Kidney (tissue), 14 donors: ENCODE data around the gene HBP1. TPM values are rescaled to one million over a fixed set of nuclear protein-coding genes. Genes with fewer than 3 reads are reported as not detected.

Experiments
- DNase-seq, 5 donors: peaks; one replicate each; pipeline ENCODE4 v3.0.0-alpha.2; 2013 to 2020
- FAIRE-seq: peaks from 2 replicates; lab custom pipeline; 2012; peaks lifted over from hg19 to GRCh38; lab: Jason Lieb, UNC
- H3K27ac ChIP-seq, 2 donors: one replicate each; pipeline ENCODE4 v1.7.0; 2013; ENCODE audit warnings: low read depth in 2 of 2, low read length in 2 of 2, inconsistent platforms in 1 of 2
- H3K27me3 ChIP-seq: one replicate; pipeline ENCODE4 v1.7.1; 2013; ENCODE audit warnings: low read length, inconsistent platforms; ENCODE audit not compliant: control insufficient read depth, insufficient read depth
- H3K36me3 ChIP-seq, 3 donors: one replicate each; pipeline versions ENCODE4 v1.7.0 to v1.7.1; 2013; ENCODE audit warnings: low read length in 3 of 3, control low read depth in 1 of 3, inconsistent platforms in 1 of 3; ENCODE audit not compliant: insufficient read depth in 3 of 3, control insufficient read depth in 2 of 3
- H3K4me1 ChIP-seq, 3 donors: one replicate each; pipeline versions ENCODE4 v1.7.0 to v1.7.1; 2013; ENCODE audit warnings: low read length in 3 of 3, inconsistent platforms in 1 of 3, low read depth in 1 of 3; ENCODE audit not compliant: control insufficient read depth in 2 of 3, insufficient read depth in 2 of 3
- H3K4me3 ChIP-seq, 3 donors: one replicate each; pipeline versions ENCODE4 v1.7.0 to v1.8.1; 2013; ENCODE audit warnings: low read length in 3 of 3, control low read depth in 1 of 3, inconsistent platforms in 1 of 3
- H3K9ac ChIP-seq, 3 donors: one replicate each; pipeline versions ENCODE4 v1.7.0 to v1.7.1; 2013; ENCODE audit warnings: low read length in 3 of 3, control low read depth in 1 of 3, inconsistent platforms in 1 of 3
- H3K9me3 ChIP-seq, 3 donors: one replicate each; pipeline versions ENCODE4 v1.7.0 to v1.7.1; 2013; ENCODE audit warnings: low read length in 3 of 3, control low read depth in 1 of 3, inconsistent platforms in 1 of 3; ENCODE audit not compliant: control insufficient read depth in 2 of 3, insufficient read depth in 1 of 3
- CTCF ChIP-seq: IDR thresholded peaks from 3 replicates; pipeline ENCODE4 v1.5.1; 2012; ENCODE audit warnings: mild to moderate bottlenecking, moderate library complexity, borderline replicate concordance; ENCODE audit not compliant: insufficient read depth; ENCODE audit errors: extremely low read depth
- intact Hi-C: fragments of 100-400 bp; cut with DNase I; formaldehyde crosslinking; loops from one replicate; pipeline ENCODE4 v1.11.1; 2022
- polyA plus RNA-seq: library from polyadenylated mRNA; stranded (reverse); fragments of 350-450 nt; fragmentation: Illumina TruSeq; extraction: RNeasy Lipid Tissue Mini Kit (QIAGEN cat#74804); gene quantifications from one replicate; pipeline ENCODE4 v1.2.3, GENCODE V29; 2014; ENCODE audit warnings: low read depth, low replicate concordance; ENCODE audit not compliant: insufficient read depth
- total RNA-seq: library from RNA; stranded (reverse); fragmentation: NEBNext Ultra II Directional; extraction: Animal tissue kit (Norgen Biotek cat#: 25700); gene quantifications from one replicate; pipeline ENCODE4 v1.2.1, GENCODE V29; 2021
- donor health status: control.
- donor health status: control.
- donor health status: control.
- donor health status: control.
- donor health status: control.
- donor health status: DM: yes; HTN: yes; CAD: no.
- donor health status: Normal renal cell carcinoma (clear cell type).

Gene HBP1
- total and polyA plus RNA-seq, 2 donors from 2014 or later, result 29.3 to 64.4 TPM

DNA sequence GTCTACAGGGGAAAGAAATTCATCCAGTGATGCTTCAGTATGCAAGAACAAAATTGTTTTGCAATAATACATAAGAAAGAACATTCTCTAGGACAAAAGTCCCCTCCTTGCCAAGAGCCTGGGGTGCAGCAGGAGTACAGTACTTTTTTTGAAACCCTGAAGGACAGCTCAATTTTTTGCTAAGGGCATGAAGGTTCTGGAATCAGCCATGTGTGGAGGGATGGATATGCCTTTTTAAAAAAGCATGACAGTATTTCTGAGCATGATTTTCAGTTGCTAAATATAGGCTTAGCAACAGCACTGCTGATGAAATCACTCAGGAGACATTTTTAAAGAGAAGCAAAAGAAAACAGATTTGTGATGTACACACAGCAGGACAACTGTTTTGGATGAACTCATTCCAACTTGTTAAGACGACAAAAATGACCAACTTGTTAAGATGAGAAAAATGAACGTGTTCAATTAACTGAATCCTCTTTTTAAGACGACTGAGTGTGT lies 39.3 kb downstream of the HBP1 start:
- H3K4me3 ChIP-seq, result no peak overlapping the region
- FAIRE-seq, result no peak
- H3K27ac ChIP-seq, result no peak overlapping the region
- no peaks in the 10 kb centered on the region for H3K27me3 ChIP-seq
- no peak overlapping the region for H3K9ac ChIP-seq
- no peaks in the 10 kb centered on the region for H3K9me3 ChIP-seq
- H3K36me3 ChIP-seq, result peaks cover 0 to 19% (median 17%) of the 10 kb centered on the region in 3 donors
- no peak for TF ChIP-seq CTCF
- DNase-seq, result no peak
- H3K4me1 ChIP-seq, result peaks cover 0 to 2% (median 0%) of the 10 kb centered on the region in 3 donors
- intact Hi-C loops, result no loop called here

- no peak overlapping the region for H3K9ac ChIP-seq
- no peak for TF ChIP-seq CTCF
- H3K9me3 ChIP-seq, result no peaks in the 10 kb centered on the region
- no peak overlapping the region for H3K27ac ChIP-seq
- no peaks in the 10 kb centered on the region for H3K27me3 ChIP-seq
- FAIRE-seq, result no peak
- intact Hi-C loops, result no loop called here
- no peak overlapping the region for H3K4me3 ChIP-seq
- no peak for DNase-seq
- H3K4me1 ChIP-seq, result peaks cover 0 to 2% (median 0%) of the 10 kb centered on the region in 3 donors
- peaks cover 0 to 17% (median 14%) of the 10 kb centered on the region in 3 donors for H3K36me3 ChIP-seq
Measured at GRCh38 chr7:107208563-107208962, 39.8 kb downstream of the HBP1 start.

- H3K4me1 ChIP-seq, result peaks cover 0 to 2% (median 0%) of the 10 kb centered on the region in 3 donors
- intact Hi-C loops, result no loop called here
- H3K27me3 ChIP-seq, result no peaks in the 10 kb centered on the region
- peaks cover 0 to 10% (median 9%) of the 10 kb centered on the region in 3 donors for H3K36me3 ChIP-seq
- DNase-seq (no peak), FAIRE-seq (no peak)
- TF ChIP-seq CTCF, result no peak
- H3K27ac ChIP-seq, result no peak overlapping the region
- no peaks in the 10 kb centered on the region for H3K9me3 ChIP-seq
- no peak overlapping the region for H3K4me3 ChIP-seq
- no peak overlapping the region for H3K9ac ChIP-seq
Measured at GRCh38 chr7:107209565-107209964, 40.8 kb downstream of the HBP1 start.

DNA sequence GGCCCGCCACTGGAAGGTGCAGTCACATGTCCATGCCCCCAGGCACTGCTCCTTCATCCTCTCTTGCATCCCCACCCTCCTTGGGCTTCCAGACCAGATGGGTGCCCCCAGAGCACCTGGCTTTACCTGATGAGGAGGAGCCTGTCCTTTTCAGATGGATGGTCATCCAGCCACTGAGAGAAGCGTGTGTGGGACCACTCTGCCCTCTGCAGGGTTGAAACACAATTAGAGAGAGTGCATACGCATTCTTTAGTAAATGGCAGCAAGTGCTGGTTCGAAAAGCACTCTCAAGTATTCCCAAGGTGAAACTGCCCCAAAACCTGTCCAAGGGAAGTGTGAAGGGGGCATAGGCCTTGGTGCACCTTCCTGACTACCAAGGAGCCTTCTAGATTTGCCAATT lies 41.6 kb downstream of the HBP1 start:
- no peak for FAIRE-seq
- H3K27ac ChIP-seq, result no peak overlapping the region
- no peaks in the 10 kb centered on the region for H3K9me3 ChIP-seq
- no peaks in the 10 kb centered on the region for H3K27me3 ChIP-seq
- no peak for DNase-seq
- no peak overlapping the region for H3K9ac ChIP-seq
- TF ChIP-seq CTCF, result no peak
- H3K4me1 ChIP-seq, result peaks cover 0 to 2% (median 0%) of the 10 kb centered on the region in 3 donors
- peaks cover 0 to 7% (median 3%) of the 10 kb centered on the region in 3 donors for H3K36me3 ChIP-seq
- intact Hi-C loops, result no loop called here
- no peak overlapping the region for H3K4me3 ChIP-seq
